HG03064 (cell line): Measurements from ENCODE around the gene ZBTB7A.

Source experiments
- ATAC-seq: cut with Tn5 transposase; IDR thresholded peaks from one replicate; pipeline ENCODE4 v1.9.1; 2021; ENCODE audit warnings: low read depth; ENCODE audit not compliant: unreplicated experiment

Gene ZBTB7A

DNA sequence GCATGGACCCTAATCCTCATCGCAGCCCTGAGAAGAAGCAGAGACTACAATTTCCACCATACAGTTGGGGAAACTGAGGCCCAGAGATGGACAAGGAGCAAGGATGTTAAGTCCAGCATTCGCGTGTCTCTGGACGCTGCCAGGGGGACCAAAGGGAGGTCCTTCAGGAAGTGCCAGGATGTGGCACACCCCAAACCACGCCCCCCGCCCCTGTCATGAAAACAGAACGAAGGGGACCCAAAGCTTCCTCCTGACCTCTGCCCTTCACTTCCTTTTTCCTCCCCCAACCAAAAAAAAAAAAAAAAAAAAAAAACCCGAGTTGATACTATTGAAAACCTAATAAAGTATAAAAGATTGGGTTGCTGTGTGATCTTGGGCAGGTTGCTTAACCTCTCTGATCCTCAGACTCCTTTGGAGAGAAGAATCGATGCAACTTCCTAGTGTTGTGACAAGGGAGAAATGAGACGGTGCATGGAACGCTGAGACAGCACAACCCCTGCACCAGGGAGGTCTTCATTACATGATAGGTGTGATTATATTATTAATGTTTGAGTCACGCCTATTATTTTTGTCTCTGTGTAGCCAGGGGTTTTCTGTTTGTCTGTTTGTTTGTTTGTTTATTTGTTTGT is 2.7 kb upstream of the ZBTB7A start:
- ATAC-seq, result no peak

DNA sequence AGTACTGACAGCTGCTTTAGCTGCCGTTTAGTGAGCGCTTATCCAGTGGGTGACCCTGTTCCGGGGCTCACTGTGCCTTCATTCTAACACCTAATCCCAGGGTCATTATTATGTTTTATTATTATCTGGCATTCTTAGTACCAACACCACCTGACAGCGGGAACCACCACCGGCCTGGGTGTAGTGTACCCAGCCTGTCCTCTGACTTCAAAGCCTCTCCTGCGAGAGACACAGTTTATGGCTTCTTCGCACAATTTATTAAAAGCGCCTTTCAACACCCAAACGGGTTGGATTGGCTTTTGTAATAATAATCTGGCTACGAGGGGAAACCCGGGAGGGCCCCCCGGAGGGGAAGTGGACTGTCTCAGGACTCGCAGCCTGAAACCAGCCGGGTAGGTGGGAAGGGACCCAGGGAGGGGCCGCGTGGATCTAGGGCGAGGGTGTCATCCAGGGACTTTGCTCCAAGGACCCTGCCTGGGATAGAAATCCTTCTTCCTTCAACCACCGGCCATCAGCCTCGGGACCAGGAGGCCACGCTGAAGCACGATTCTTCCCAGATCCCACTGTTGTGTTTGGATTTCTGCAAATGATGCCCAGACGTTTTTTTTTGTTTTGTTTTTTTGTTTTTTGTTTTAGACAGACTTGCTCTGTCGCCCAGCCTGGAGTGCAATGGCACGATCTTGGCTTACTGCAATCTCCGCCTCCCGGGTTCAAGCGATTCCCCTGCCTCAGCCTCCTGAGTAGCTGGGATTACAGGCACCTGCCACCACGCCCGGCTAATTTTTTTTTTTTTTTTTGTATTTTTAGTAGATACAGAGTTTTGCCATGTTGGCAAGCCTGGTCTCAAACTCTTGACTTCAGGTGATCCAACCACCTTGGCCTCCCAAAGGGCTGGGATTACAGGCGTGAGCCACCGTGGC is 1.6 kb upstream of the ZBTB7A start:
- no peak for ATAC-seq

DNA sequence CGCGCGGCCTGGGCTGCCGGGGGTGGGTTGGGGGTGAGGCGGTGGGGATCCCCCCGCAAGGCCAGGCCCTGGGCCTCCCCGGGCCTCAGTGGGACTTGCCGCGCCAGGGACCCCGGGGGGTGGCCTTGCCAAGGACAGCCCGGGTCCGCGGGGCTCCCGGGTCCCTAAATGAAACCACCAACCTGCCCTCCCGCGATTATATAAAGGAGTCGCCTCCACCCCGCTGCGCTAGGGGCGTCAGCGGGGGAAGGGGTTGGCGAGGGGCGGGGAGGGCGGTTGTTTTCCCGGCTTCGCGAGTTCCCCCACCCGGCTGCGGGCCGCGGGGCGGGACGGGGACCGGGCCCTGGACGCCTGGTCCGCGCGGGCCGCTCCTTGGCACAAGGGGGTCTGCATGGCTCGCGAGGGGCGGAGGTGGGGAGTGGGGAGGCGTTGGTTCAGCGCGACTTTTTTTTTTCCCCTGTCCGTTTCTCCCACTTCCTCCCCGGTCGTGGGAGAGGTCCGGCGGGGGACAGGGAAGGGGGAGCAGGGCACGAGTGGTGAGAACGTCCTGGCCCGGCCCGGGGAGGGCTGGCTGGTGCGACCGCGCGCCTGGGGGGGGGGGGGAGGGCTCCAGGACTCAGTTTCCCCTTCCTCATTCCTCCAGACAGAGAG is 822 bp upstream of the ZBTB7A start:
- no peak for ATAC-seq

DNA sequence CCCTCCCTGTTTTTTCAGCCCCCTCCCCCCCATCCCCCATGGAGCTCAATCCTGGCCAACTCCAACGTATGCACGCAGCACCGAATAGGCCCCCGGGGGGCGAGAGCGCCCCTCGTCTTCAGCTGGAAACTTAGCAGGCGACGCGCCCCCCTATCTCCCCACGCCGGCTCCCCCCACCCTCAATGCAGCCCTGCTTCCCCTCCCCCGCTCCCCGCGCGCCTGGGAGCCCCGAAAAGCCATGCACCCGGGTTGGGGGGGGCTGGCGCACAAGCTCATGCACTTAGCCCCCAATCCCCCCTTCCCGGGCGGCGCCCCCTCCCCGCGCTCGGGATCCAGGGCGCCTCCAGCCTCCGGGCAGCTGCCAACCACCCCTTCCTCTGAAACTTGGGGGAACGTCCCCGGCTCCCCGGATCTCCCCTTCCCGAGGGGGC is 508 bp downstream of the ZBTB7A start:
- no peak for ATAC-seq

DNA sequence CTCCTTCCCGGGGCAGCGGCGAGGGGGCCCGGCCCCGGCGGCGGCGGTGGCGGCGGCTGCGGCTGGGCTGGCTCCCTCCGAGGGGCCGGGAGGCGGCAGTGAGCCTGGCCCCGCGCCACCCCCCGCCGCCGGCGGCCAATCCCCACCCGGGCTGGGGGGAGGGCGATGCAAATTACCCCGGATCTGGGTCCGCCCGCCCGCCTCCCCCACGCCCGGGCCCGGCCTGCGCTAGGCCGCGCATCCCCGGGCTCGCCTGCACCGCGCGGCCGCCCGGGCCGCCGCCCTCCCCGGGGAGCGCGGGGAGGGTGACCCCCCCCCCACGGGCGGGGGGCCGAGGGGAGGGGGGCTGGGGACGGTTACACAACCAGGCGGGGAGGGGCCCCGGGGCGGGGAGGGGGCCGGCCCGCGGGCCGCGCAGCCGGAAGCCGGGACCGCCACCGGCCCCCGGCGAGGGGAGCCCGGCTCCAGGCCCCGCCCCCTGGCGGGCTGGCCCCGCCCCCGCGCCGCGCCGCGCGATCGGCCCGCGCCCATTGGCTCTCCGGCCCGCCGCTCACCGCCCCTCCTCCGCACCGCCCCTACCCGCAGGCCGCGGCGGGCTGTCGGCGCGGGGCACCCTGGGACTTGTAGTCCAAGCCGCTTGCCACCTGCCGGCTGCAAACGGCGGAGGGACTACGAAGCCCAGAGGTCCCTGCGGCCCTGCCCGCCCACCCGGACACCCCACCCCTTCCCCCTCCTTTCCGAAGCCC is 1.1 kb downstream of the ZBTB7A start:
- ATAC-seq, result peak; percentile 52

DNA sequence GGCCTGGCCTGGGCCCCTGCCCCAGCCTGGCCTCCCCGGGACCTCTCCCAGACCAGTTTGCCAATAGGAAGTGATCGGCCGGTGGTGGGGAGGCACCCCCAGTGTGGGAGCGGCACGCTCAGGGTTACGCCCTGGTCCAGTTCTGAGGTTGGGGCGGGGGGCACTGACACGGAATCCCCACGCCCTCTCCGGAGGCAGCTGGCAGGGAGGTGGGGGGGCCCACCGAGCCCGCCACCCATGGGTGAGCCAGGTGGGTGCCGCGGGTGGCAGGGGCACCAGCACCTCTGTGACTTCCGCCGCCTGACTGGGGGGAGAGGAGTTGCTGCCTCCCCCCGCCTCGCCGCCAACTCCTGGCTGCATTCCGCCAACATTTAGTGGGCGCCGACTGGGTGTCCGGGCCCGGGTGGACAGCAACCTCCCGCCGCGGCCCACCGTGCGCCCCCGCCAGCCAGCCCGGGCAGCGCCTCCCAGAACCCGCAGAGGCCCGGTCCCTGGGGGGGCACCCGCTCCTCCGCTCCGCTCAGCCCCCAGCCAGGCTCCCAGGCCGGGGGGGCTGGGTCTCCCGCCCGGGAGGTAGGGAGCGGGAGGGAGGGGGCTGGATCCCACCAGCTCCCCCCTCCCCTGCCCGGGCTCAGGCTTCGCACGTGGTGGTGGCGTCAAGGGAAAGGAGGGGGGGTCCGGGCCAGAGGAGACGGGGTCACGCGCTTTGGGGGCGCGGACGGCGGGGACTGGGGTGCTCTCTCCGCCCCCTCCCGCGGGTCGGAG is 2.0 kb downstream of the ZBTB7A start:
- ATAC-seq, result no peak

DNA sequence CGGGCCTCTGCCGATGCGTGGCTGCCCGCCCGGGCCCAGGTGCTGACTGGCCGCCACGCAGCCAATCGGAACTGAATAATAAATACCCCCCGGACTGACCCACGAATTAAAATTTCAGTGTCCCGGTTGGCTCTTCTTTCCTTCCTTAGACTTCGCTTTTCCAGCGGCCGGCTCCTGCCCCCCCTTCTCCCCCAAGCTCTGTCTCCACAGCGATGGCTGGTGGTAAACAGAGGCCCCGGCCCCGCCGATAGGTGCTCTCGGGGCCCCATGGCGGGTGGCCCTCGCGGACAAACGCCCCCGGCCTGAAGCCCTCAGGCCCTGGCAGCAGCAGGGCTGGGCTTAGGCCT is 2.6 kb downstream of the ZBTB7A start:
- ATAC-seq, result no peak

DNA sequence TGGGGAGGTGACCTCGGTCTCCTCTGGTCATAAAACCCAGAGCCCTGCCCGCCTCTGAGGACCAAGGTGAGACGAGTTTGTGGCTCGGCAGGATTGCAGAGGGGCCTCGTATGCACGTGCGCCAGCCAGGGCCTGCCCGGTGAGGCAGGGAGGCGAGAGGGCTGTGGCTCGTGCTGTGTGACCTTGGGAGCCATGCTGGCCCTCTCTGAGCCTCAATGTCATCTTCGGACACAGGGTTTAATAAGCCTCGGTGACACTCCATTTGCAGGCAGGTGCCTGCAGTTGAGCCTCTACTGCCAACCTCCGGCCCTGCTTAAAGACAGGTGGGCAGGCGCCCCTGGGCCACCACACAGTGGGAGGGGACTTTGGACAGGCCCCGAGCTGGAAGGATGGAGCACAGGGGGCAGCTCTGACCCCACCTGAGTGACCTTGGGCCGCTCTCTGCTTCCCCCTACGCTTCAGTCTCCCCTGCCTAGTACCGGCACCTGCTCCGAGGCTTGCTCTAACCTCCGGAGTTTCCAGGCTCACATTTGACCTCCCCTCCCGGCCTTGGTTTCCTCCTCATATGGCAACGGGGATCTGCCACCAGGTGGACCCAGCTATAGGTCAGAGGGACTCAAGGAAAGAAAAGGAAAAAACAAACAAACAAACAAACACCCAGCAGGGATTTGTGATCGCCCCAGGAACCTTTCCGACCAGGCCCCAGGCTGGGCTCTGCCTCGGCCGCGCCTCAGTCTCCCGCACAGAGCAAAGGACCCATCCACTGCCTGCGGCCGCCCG is 3.1 kb downstream of the ZBTB7A start:
- ATAC-seq, result no peak

DNA sequence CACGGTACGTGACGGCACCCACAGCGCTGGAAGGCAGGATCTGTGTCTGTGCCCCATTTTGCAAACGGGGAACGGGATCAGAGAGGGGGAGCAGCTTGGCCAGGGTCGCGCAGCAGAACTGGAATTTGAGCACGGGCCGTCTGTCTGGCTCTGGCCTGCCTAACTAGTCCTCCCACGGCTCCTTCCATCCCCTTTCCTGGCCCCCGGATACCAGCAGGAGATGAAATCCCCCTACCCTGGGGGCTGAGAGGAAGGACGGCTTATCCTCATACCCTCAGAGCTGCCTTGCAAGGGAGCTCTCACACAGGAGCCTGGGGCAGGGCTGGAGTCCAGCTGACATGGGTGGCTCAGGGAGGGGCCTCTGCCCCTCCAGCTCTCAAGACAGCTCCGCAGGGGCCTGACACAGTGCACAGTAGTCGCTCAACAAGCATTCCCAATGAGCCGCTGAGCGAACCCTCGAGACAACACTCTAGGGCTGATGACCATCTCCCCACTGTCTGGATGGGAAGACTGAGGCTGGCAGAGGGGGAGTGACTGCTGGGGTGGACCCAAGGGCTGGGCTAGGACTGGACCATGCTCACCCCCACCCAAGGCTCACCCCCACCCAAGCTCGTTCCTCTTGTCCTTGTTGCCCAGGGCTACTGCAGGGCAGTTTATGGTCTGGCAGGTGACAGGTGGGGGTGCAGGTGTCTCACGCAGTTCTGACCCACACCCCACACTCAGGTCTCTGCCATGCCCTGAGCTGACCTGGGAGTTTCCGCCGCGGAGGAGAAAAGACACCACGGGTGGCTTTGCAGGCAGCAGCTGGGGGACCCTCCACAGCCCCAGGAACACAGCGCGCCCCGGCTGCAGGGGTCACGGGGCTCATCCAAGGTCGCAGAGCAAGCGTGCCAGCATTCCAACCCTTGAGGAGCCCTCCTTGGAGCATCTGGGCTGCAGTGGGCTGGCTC is 4.0 kb downstream of the ZBTB7A start:
- no peak for ATAC-seq

DNA sequence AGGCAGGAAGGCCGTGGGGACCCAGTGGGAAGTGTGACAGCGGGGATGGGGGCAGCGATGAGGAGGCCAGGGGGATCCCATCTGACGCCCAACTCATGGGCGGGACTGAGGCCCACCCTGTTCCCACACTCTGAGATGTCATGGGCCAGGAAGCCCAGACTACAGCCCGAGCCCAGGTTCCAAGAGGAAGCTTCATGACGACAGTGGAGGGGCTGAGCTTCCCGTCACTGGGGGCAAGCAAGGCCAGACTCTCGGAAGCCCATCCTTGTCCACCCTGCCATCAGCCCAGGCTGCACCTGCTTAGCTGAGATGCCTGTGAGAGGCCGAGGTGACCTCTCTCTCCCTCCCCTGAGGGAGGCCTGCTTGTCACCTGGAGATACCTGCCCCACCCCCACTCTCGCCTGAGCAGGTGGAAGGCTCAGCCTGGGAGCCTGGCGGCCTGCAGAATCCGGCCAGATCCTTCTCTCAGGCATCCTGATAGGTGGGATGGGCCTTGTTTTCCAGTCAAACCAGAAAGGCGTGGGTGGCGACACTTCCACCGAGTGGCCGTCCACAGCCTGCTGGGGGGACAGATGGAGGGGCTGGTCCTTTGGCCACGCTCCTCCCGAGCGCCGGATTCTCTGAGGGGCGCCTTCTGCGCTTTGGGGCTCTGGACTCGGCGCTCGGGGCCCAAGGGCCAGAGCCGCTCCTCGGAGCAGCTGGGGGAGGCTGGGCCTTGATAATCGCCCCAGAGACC is 4.8 kb downstream of the ZBTB7A start:
- no peak for ATAC-seq

DNA sequence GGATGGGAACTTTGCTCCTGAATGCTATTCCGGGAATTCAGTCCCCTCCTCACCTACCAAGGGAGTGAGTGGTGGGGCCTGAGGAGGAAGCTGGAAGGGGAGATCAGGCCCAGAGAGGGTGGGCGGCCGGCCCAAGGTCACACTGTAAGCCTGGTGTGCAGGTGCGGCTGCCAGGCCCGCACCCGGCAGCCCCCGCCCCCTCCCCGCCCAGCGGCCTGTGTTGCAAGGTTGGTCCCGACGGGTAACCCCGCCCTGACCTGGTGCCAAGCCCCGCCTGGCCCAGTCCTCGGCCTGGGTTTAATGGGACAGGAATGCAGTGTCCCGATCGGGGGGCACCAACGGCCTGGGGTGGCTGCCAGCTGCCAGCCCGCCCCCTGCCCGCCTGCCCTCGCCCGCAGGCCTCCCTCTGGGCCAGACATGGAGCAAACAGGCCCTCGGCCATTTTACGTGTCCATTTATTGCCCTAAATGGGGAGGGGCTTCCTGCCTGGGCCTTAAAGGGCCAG is 5.5 kb downstream of the ZBTB7A start:
- no peak for ATAC-seq

DNA sequence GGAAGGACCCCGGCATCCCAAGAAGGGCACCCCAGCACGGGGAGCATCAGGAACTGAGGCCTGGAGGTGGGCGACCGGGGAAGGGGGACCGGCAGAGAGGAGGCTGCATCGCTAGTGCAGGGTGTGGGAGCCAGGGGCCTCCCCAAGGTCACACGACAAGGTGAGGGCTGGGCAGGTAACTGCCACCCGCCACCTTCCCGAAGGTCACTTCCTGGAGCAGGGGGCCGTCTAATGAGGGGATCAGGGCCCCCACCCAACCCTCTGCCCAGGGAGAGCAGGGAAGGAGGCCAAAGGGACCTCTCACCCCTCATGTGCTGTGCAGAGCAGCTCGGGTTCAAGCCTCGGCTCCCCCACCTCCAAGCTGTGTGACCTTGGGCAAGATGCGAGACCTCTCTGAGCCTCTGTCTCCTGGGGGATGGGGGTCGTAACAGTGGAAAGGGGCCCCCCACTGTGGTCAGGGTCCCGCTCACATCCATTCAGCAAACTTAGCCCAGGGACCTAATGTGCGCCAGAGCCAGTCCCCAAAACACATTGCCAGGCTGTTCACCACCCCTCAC is 6.0 kb downstream of the ZBTB7A start:
- ATAC-seq, result no peak

DNA sequence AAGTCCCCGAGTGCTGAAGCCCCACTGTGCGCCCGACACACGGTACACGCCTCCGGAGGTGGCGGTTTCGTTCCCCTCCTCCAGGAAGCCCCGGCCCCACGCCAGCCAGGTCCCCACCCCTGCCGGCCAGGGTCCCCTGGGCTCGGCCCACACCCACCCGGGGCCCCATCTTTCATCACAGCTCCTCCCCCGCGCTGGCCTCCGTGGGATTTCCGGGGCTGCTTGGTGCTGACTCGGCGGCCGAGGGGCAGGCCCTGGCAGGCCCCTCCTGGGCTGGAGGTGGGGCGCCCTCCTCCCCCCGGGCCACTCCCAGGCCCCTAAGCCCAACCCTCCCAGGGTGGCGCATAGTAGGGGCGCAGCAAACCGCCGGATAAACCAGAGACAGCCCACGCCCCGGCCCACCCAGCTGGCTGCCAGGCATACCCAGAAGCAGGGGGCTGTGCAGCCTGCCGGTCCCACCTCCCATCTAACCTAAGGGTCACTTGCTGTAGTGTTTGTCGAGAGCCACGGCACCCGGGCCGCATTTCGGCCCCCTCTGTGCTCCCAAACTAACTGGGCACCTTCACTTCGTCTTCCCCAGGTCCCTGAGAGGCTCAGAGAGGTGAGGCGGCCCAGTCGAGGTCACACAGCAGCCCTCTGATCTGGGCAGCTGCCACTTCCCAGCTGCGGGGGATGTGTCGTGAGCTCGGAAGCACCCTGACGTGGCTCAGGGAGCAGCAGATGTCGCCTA is 6.6 kb downstream of the ZBTB7A start:
- no peak for ATAC-seq

DNA sequence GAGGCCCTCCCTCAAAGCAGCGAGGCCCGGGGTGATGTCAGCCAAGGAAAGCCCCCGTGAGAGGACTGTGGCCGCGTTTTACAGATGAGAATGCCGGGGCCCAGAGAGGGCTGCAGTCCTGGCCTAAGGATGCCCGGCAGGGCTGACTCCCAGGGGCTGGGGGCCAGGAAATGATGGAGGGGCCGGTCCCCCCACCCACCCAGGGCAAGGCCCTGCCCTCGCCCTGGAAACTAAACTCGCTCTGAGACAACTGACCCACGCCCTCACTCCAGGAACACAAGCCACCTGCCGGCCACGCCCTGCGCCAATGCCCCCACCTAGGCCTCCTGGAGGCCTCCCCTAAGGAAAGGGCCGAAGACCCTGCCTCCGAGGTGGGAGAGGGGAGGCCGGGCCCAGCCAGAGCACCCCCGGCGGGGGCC is 7.2 kb downstream of the ZBTB7A start:
- no peak for ATAC-seq

DNA sequence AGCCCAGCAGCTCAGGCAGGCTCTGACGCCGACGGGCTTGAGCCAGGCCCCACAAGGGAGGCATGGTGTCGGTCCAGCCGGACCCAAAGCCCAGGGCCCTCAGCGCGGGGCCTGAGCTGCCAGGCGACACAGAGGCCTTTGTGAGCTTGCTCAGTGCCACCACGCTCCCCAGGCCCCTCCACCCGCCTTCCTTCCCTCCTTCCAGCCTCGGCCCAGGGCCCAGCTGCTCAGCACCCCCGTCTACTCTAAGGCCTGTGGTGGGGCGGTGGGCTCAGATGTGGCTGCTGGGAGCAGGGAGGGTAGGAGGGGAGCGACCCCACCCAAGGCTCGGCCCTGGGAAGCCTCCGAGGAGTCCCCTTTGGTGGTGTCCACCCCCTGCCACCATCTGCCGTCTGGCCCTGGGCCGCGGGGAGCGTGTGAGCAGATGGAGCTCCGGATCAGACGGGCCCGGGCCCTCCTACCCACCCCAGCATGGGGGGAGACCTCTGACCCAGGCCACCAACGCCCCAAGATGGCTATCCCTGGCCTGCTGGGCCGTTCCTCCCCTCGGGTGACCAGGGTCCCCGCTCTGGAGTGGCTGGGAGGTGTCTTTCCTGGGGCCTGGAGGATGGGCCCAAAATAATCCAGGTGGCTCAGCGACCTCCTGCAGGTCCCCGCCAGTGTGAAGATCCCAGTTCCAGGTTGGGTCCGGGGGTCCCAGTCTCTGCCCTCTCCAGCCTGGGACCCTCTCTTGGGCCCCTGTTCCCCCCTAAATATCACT is 7.8 kb downstream of the ZBTB7A start:
- ATAC-seq, result no peak
